Cardiac muscle cell (in vitro differentiated cells and primary cell): ENCODE results near the gene CALN1. TPM values are rescaled to one million over a fixed set of nuclear protein-coding genes. Genes with fewer than 3 reads are reported as not detected.
"Not testable (repeated sequence)": the region's sequence is repeated elsewhere in the genome, so short reads cannot be mapped to it uniquely, and the experiment has no call there.

Source experiments
- DNase-seq, 2 donors: peaks; one replicate each; pipeline versions ENCODE4 v3.0.0 to v3.0.0-alpha.2; 2010 to 2017; ENCODE audit warnings: low read depth in 1 of 2, low spot score in 1 of 2
- H3K27ac ChIP-seq: fragments of 200-600 bp; sonication (generic); 2 replicates; pipeline ENCODE4 v1.5.1; 2016
- H3K27me3 ChIP-seq: fragments of 200-600 bp; sonication (generic); 2 replicates; pipeline ENCODE4 v1.6.0; 2016; ENCODE audit warnings: control low read depth
- H3K36me3 ChIP-seq: fragments of 200-600 bp; sonication (generic); 2 replicates; pipeline ENCODE4 v1.5.1; 2016; ENCODE audit warnings: control low read depth
- H3K4me1 ChIP-seq: fragments of 200-600 bp; sonication (generic); 2 replicates; pipeline ENCODE4 v1.8.1; 2017; ENCODE audit warnings: low read depth, mild to moderate bottlenecking, mixed run types
- H3K4me3 ChIP-seq: fragments of 200-600 bp; sonication (generic); 2 replicates; pipeline ENCODE4 v1.5.1; 2016; ENCODE audit warnings: mild to moderate bottlenecking
- H3K9me3 ChIP-seq: fragments of 200-600 bp; sonication (generic); 2 replicates; pipeline ENCODE4 v1.5.1; 2017; ENCODE audit warnings: low read depth, mild to moderate bottlenecking, control low read depth
- polyA plus RNA-seq: library from polyadenylated mRNA; unstranded; fragments of >200 nt; fragmentation: Nextera tagmentation; extraction: Ambion mirVana; gene quantifications from 2 replicates; pipeline ENCODE4 v1.2.1, GENCODE V29; 2016
- total RNA-seq: library from RNA; depleted of rRNA; stranded (reverse); fragments of >200 nt; gene quantifications from 2 replicates; pipeline ENCODE4 v1.2.3, GENCODE V29; 2016
- TF ChIP-seq, protein P1 (sequence below): IDR thresholded peaks from 2 replicates; pipeline ENCODE4 v1.5.1; 2012; ENCODE audit warnings: low read depth, mild to moderate bottlenecking, low read length

The CALN1 gene
- total and polyA plus RNA-seq, 2 experiments from 2014 or later, result 0.03 to 0.18 TPM

DNA sequence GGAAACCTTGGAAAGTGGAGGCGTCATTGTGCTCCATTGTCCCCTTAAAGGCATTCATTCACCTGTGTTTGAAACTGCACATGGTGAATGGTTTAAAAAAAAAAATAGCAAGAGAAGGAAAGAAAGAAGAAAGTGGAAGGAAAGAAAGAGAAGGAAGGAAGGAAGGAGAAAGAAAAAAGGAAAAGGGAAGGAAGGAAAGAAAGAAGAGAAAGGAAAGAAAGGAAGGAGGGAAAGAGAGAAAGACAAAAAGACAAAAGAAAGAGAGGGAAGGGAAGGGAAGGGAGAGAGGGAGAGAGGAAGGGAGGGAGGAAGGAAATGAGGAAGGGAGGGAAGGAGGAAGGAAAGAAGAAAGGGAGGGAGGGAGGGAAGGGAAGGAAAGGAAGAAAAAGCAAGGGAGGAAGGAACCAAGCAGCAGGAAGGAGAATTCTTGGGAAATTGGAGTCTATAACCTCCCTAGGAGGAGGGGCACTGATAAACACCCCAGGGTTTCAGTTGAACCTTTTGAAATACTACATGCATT is 66.9 kb downstream of the CALN1 start:
- DNase-seq, result no peak
- Histone ChIP-seq H3K9me3 (no peaks in the 10 kb centered on the region), H3K4me1 (no peaks in the 10 kb centered on the region), H3K4me3 (no peak overlapping the region), H3K27me3 (no peaks in the 10 kb centered on the region), H3K27ac (no peak overlapping the region), H3K36me3 (no peaks in the 10 kb centered on the region)
- TF ChIP-seq, protein P1, sequence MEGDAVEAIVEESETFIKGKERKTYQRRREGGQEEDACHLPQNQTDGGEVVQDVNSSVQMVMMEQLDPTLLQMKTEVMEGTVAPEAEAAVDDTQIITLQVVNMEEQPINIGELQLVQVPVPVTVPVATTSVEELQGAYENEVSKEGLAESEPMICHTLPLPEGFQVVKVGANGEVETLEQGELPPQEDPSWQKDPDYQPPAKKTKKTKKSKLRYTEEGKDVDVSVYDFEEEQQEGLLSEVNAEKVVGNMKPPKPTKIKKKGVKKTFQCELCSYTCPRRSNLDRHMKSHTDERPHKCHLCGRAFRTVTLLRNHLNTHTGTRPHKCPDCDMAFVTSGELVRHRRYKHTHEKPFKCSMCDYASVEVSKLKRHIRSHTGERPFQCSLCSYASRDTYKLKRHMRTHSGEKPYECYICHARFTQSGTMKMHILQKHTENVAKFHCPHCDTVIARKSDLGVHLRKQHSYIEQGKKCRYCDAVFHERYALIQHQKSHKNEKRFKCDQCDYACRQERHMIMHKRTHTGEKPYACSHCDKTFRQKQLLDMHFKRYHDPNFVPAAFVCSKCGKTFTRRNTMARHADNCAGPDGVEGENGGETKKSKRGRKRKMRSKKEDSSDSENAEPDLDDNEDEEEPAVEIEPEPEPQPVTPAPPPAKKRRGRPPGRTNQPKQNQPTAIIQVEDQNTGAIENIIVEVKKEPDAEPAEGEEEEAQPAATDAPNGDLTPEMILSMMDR, result no peak

DNA sequence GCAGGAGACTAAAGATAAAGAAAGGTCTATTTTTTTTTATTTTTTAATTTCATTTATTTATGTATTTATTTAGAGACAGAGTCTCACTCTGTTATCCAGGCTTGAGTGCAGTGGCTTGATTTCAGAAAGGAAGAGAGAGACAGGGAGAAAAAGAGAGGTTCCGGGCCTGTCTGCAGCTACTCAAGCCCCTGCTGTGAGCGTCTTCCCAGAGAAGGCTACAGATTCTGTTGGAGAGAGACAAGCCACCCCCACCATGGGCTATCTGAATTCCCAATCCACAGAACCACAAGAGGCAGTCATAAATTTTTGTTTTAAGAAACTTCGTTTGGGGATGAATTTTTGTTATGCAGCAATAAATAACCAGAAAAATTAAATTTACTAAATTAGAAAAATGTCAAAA is 68.1 kb downstream of the CALN1 start:
- H3K4me3 ChIP-seq, result no peak overlapping the region
- no peaks in the 10 kb centered on the region for H3K36me3 ChIP-seq
- no peak overlapping the region for H3K27ac ChIP-seq
- TF ChIP-seq, protein P1, result no peak
- H3K9me3 ChIP-seq, result no peaks in the 10 kb centered on the region
- no peak for DNase-seq
- H3K4me1 ChIP-seq, result no peaks in the 10 kb centered on the region
- no peaks in the 10 kb centered on the region for H3K27me3 ChIP-seq

DNA sequence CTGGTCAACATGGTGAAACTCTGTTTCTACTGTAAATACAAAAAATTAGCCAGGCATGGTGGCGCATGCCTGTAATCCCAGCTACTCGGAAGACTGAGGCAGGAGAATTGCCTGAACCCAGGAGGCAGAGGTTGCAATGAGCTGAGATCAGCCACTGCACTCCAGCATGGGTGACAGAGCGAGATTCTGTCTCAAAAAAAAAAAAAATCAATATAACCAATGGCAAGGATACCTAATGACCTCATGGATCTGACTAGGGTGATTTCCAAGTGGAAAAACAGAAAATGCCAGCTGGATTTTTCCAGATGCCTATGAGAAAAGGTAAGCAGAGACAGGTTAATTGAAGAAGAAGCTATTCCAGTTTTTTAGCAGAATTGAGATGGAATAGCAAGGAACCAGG is 68.8 kb downstream of the CALN1 start:
- H3K36me3 ChIP-seq, H3K27me3 ChIP-seq, DNase-seq, H3K27ac ChIP-seq, H3K4me3 ChIP-seq, H3K9me3 ChIP-seq, H3K4me1 ChIP-seq: not testable (repeated sequence)

DNA sequence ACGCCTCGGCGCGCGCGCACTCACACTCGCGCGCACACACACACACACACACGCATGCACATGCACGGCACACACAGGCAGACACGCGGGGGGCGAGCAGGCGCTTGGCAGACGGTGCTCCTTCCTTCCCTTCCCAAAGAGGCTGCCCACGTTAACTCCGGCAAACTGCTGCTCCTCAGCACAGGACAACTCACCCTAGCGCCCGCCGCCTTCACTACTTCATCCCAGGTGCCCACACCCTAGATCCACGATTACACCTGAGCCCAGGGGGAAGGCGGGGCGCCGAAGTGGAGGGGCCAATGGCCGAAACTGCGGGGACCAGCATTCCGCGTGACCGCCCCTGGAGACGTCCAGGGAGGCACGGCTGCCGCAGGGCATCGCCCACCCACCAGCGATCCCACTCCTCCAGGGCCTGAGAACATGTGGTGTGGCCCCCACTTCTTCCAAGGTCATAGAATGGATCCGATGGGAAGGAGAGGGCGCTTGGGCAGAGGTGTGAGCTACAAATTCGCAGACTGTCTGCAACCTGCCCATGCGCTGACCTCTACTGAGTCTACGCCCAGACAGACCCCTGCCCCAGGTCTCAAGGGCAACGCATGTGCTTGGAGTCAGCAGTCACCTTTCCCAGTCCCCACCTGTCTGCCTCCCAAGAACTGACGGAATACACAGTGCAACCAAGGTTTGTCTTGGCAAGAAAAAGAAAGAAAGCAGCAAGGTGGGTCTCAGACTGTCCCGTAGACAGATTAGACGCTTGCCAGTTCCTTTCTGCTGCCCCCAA is 74.6 kb downstream of the CALN1 start:
- no peaks in the 10 kb centered on the region for H3K36me3 ChIP-seq
- TF ChIP-seq, protein P1, result no peak
- peaks cover 46% of the 10 kb centered on the region for H3K27me3 ChIP-seq
- no peaks in the 10 kb centered on the region for H3K9me3 ChIP-seq
- H3K4me1 ChIP-seq, result peaks cover 4% of the 10 kb centered on the region
- peak in 1 of 2 donors; percentile 11 for DNase-seq
- peak overlapping the region; percentile 32 for H3K4me3 ChIP-seq
- H3K27ac ChIP-seq, result no peak overlapping the region

DNA sequence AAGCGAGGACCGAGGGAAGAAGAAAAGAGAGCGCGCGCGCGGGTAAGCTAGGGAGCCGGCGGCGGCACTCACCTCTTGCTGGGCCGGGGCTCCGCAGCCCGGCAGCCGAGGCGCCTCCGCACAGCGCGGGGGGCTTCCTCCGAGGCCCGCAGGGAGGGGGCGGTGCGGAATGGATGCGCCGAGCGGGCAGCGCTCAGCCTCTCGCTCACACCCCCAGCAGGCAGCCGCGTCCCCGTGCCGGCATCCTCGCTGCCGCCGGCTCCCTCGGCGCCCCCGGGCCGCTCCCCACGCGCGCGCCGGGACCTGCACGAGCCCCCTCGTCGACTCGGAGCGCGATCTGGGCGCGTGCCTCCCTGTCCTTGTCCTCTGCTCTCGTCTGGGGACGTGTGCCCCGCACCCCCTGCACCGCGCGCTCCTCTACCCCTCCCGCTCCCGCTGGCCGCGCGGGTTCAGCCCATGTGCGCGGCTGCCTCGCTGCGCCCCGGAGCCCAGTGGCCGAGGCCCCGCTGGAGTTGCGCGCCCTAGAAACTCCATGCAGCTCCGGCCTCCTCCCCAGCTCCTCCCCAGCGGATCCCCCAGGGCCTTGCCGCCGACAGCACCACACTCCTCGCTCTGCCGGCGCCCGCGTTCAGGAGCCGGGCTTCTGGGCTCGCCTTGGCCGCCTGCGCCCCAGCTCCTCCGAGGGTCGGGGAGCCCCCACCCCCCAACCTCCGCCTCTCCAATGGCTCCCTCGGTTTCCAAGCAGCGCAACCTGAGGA is 75.3 kb downstream of the CALN1 start:
- H3K9me3 ChIP-seq, result no peaks in the 10 kb centered on the region
- no peaks in the 10 kb centered on the region for H3K36me3 ChIP-seq
- H3K27ac ChIP-seq, result no peak overlapping the region
- H3K27me3 ChIP-seq, result peaks cover 46% of the 10 kb centered on the region
- peak in 1 of 2 donors; percentile 19 for DNase-seq
- H3K4me3 ChIP-seq, result peak overlapping the region; percentile 32
- peaks cover 4% of the 10 kb centered on the region for H3K4me1 ChIP-seq
- TF ChIP-seq, protein P1, result no peak

DNA sequence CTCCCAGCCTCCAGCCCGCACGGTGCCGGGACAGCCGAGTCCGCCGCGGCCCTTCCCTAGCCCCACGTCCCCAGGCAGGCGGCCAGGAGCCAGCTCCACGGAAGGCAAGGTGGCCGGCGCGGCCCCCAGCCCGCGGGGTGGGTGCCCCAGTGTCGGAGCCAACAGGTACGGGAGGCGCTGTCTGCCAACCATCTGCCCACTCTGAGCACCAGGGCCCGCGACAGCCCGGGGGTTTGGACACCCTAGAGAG is 75.8 kb downstream of the CALN1 start:
- TF ChIP-seq, protein P1, result no peak
- H3K4me3 ChIP-seq, result peak overlapping the region; percentile 32
- peaks cover 46% of the 10 kb centered on the region for H3K27me3 ChIP-seq

More for the DNA sequence above, 75.8 kb downstream of the CALN1 start:
- no peaks in the 10 kb centered on the region for H3K9me3 ChIP-seq
- H3K36me3 ChIP-seq, result no peaks in the 10 kb centered on the region
- no peak overlapping the region for H3K27ac ChIP-seq
- no peak for DNase-seq
- peaks cover 4% of the 10 kb centered on the region for H3K4me1 ChIP-seq
